Measurements from ENCODE around the gene TEKTIP1.

- TF ChIP-seq CTCF (IDR thresholded peaks at IDR 0.05) (no peak), POLR2A (IDR thresholded peaks at IDR 0.05) (no peak)
These were observed 42.3 kb upstream of the TEKTIP1 start for GRCh38 chr19:3496392-3497273.
